Adrenal gland (tissue), 12 donors: ENCODE results near the gene TXNRD2. TPM values are rescaled to one million over a fixed set of nuclear protein-coding genes. Genes with fewer than 3 reads are reported as not detected.
A peak's percentile ranks its signal among the peaks of the same experiment; 100 is the strongest.

Experiments
- DNase-seq, 7 donors: peaks; one replicate each; pipeline ENCODE4 v3.0.0-alpha.2; 2019 to 2020
- H3K27ac ChIP-seq, 5 donors: fragments of 200-600 bp; sonication (generic) in 4 of 5; 1 replicate in 3 of 5; 2 replicates in 2 of 5; pipeline versions ENCODE4 v1.5.1 to v1.8.0; 2016 to 2020; ENCODE audit warnings: mild to moderate bottlenecking in 1 of 5
- H3K27me3 ChIP-seq: fragments of 200-600 bp; 2 replicates; pipeline ENCODE4 v1.8.0; 2021
- H3K36me3 ChIP-seq, 2 donors: fragments of 200-600 bp; replicated peaks in 1 of 2; 1 replicate in 1 of 2; 2 replicates in 1 of 2; pipeline versions ENCODE4 v1.5.1 to v1.8.0; 2018 to 2022
- H3K4me1 ChIP-seq, 2 donors: fragments of 200-600 bp; replicated peaks in 1 of 2; 1 replicate in 1 of 2; 2 replicates in 1 of 2; pipeline versions ENCODE4 v1.5.1 to v1.8.0; 2018 to 2021
- H3K4me3 ChIP-seq, 4 donors: fragments of 200-600 bp; sonication (generic) in 3 of 4; one replicate each; pipeline ENCODE4 v1.5.1; 2016 to 2018
- H3K9me3 ChIP-seq, 3 donors: fragments of 200-600 bp; sonication (generic) in 1 of 3; replicated peaks in 1 of 3; 1 replicate in 2 of 3; 2 replicates in 1 of 3; pipeline versions ENCODE4 v1.5.1 to v1.8.0; 2016 to 2021
- CTCF ChIP-seq, 6 experiments: fragments of 450-650 bp in 4 of 6; fragments of 200-600 bp in 2 of 6; sonication (generic) in 1 of 6; IDR thresholded peaks; 1 replicate in 5 of 6; 2 replicates in 1 of 6; pipeline versions ENCODE4 v1.5.1 to v1.8.0; 2016 to 2021; ENCODE audit warnings: antibody characterized with exemption in 6 of 6, mild to moderate bottlenecking in 2 of 6, moderate library complexity in 1 of 6
- POLR2A ChIP-seq, 2 donors: fragments of 450-650 bp; IDR thresholded peaks; one replicate each; pipeline ENCODE4 v1.6.1; 2017; ENCODE audit warnings: antibody characterized with exemption in 2 of 2, mild to moderate bottlenecking in 2 of 2, moderate library complexity in 1 of 2
- WGBS, 4 donors: extraction: QIAGEN DNeasy Blood & Tissue Kit in 2 of 4; methylation state at CpG; one replicate each; pipeline versions ENCODE4 v1.1.5 to v1.1.7; 2013 to 2017; 5-methylcytosine and 5-hydroxymethylcytosine counted together
- intact Hi-C, 2 donors: fragments of 100-400 bp; cut with DNase I; formaldehyde crosslinking; loops; one replicate each; pipeline versions ENCODE4 v1.14.1 to v1.15.0; 2022 to 2023
- polyA plus RNA-seq, 3 donors: library from polyadenylated mRNA; stranded (reverse); fragments of 200-250 nt in 2 of 3; fragments of 350-450 nt in 1 of 3; fragmentation: Illumina TruSeq in 1 of 3; extraction: RNeasy Lipid Tissue Mini Kit (QIAGEN cat#74804) in 1 of 3; gene quantifications; one replicate each; pipeline ENCODE4 v1.2.3, GENCODE V29; 2013 to 2014
- total RNA-seq, 9 donors: library from RNA; depleted of rRNA in 4 of 9; stranded (reverse); fragments of >200 nt in 4 of 9; fragments of 120-200 nt in 1 of 9; fragmentation: NEBNext Ultra II Directional in 1 of 9; extraction: Animal tissue kit (Norgen Biotek cat#: 25700) in 1 of 9; gene quantifications; one replicate each; pipeline versions ENCODE4 v1.1.0 to v1.2.4, GENCODE V29; 2013 to 2023
- donor health status: healthy with polysubstance abuse.
- donor health status: Bipolar disorder and iron deficiency.
- donor health status: DM: yes; HTN: yes; CAD: no.
- donor health status: DM: no; HTN: no; CAD: no.
- donor health status: DM: no; HTN: no; CAD: no.
- donor health status: DM: yes; HTN: yes; CAD: no.

TXNRD2 gene
- total and polyA plus RNA-seq, 12 donors = 39.6 to 171 (median 59.5) TPM

GRCh38 chr22:19887256-19887985 is 54.2 kb downstream of the TXNRD2 start:
- WGBS, 4 donors = 72 to 90% (median 89%) methylated on average over 4 to 16 of the region's 16 CpGs
- DNase-seq = no peak

GRCh38 chr22:19886605-19887255 is 54.9 kb downstream of the TXNRD2 start:
- Histone ChIP-seq H3K4me1 (no peaks in the 10 kb centered on the region), H3K36me3 (no peaks in the 10 kb centered on the region), H3K9me3 (no peaks in the 10 kb centered on the region), H3K27ac (peak overlapping the region in 1 of 5 donors; percentile 66), H3K27me3 (no peaks in the 10 kb centered on the region), H3K4me3 (no peak overlapping the region)
- WGBS, 4 donors = 77 to 80% (median 78%) methylated on average over 9 to 12 of the region's 12 CpGs
- no peak for DNase-seq
- TF ChIP-seq CTCF (IDR thresholded peaks at IDR 0.05) = no peak
- TF ChIP-seq POLR2A (IDR thresholded peaks at IDR 0.05) = no peak
- intact Hi-C loops = no loop called here

More at GRCh38 chr22:19887256-19887985, 54.2 kb downstream of the TXNRD2 start:
- Histone ChIP-seq H3K4me1 (no peaks in the 10 kb centered on the region), H3K27me3 (no peaks in the 10 kb centered on the region), H3K9me3 (no peaks in the 10 kb centered on the region), H3K36me3 (peaks cover 0 to 2% of the 10 kb centered on the region in 2 donors), H3K27ac (peak overlapping the region in 1 of 5 donors; percentile 30), H3K4me3 (no peak overlapping the region)
- no peak for TF ChIP-seq POLR2A (IDR thresholded peaks at IDR 0.05)
- intact Hi-C loops = no loop called here

- no peaks in the 10 kb centered on the region for H3K36me3 ChIP-seq
- no peaks in the 10 kb centered on the region for H3K4me1 ChIP-seq
- H3K27me3 ChIP-seq = no peaks in the 10 kb centered on the region
- TF ChIP-seq POLR2A (IDR thresholded peaks at IDR 0.05) (no peak), CTCF (IDR thresholded peaks at IDR 0.05) (no peak)
- WGBS, 4 donors = 85 to 93% (median 90%) methylated on average over 12 to 15 of the region's 15 CpGs
- intact Hi-C loops = no loop called here
- H3K9me3 ChIP-seq = no peaks in the 10 kb centered on the region
- H3K4me3 ChIP-seq = no peak overlapping the region
- peak overlapping the region in 1 of 5 donors; percentile 66 for H3K27ac ChIP-seq
- DNase-seq = no peak
Measured at GRCh38 chr22:19885841-19886592, 55.6 kb downstream of the TXNRD2 start.

GRCh38 chr22:19884954-19885751 is 56.5 kb downstream of the TXNRD2 start:
- TF ChIP-seq POLR2A (IDR thresholded peaks at IDR 0.05) = no peak
- TF ChIP-seq CTCF (IDR thresholded peaks at IDR 0.05) = no peak
- intact Hi-C loops = no loop called here
- H3K27ac ChIP-seq = no peak overlapping the region
- H3K27me3 ChIP-seq = no peaks in the 10 kb centered on the region
- no peaks in the 10 kb centered on the region for H3K36me3 ChIP-seq
- H3K9me3 ChIP-seq = no peaks in the 10 kb centered on the region
- DNase-seq = no peak
- WGBS, 4 donors = 87 to 94% (median 92%) methylated on average over 10 to 26 of the region's 26 CpGs
- H3K4me1 ChIP-seq = no peaks in the 10 kb centered on the region
- H3K4me3 ChIP-seq = no peak overlapping the region
